HG03066 (cell line): ENCODE measurements around the gene LYRM2.
"Not testable (repeated sequence)": the region's sequence is repeated elsewhere in the genome, so short reads cannot be mapped to it uniquely, and the experiment has no call there.

Experiments used
- ATAC-seq: cut with Tn5 transposase; IDR thresholded peaks from one replicate; pipeline ENCODE4 v1.9.1; 2021; ENCODE audit warnings: low read depth; ENCODE audit not compliant: unreplicated experiment

LYRM2 gene

GRCh38 chr6:89650579-89650978 lies 12.0 kb upstream of the LYRM2 start:
- no peak for ATAC-seq

- no peak for ATAC-seq
These were observed 11.1 kb upstream of the LYRM2 start for GRCh38 chr6:89649682-89650081.

GRCh38 chr6:89644864-89645263 lies 6.3 kb upstream of the LYRM2 start:
- no peak for ATAC-seq

GRCh38 chr6:89643406-89643805 lies 4.9 kb upstream of the LYRM2 start:
- no peak for ATAC-seq

GRCh38 chr6:89642956-89643355 lies 4.4 kb upstream of the LYRM2 start:
- ATAC-seq: no peak

GRCh38 chr6:89641581-89641980 lies 3.0 kb upstream of the LYRM2 start:
- ATAC-seq: not testable (repeated sequence)

- no peak for ATAC-seq
These were observed 2.3 kb upstream of the LYRM2 start for GRCh38 chr6:89640804-89641203.

GRCh38 chr6:89637960-89638319 lies 607 bp downstream of the LYRM2 start:
- no peak for ATAC-seq

- not testable (repeated sequence) for ATAC-seq
These were observed 2.1 kb downstream of the LYRM2 start for GRCh38 chr6:89636412-89636811.

GRCh38 chr6:89630488-89630887 lies 8.1 kb downstream of the LYRM2 start:
- ATAC-seq: no peak

GRCh38 chr6:89623749-89624148 lies 14.8 kb downstream of the LYRM2 start:
- ATAC-seq: no peak

- ATAC-seq: no peak
These were observed 19.0 kb downstream of the LYRM2 start for GRCh38 chr6:89619567-89619966.

- ATAC-seq: no peak
These were observed 20.5 kb downstream of the LYRM2 start for GRCh38 chr6:89618026-89618425.

GRCh38 chr6:89616531-89616930 lies 22.0 kb downstream of the LYRM2 start:
- no peak for ATAC-seq

- ATAC-seq: no peak
These were observed 22.7 kb downstream of the LYRM2 start for GRCh38 chr6:89615882-89616281.

GRCh38 chr6:89613790-89614189 lies 24.8 kb downstream of the LYRM2 start:
- ATAC-seq: no peak

- no peak for ATAC-seq
These were observed 26.4 kb downstream of the LYRM2 start for GRCh38 chr6:89612121-89612520.

GRCh38 chr6:89611666-89612065 lies 26.9 kb downstream of the LYRM2 start:
- no peak for ATAC-seq

GRCh38 chr6:89610149-89610642 lies 28.4 kb downstream of the LYRM2 start:
- peak; percentile 72 for ATAC-seq

- ATAC-seq: no peak
These were observed 32.7 kb downstream of the LYRM2 start for GRCh38 chr6:89605861-89606260.

GRCh38 chr6:89604653-89605052 lies 33.9 kb downstream of the LYRM2 start:
- no peak for ATAC-seq

- ATAC-seq: no peak
These were observed 36.4 kb downstream of the LYRM2 start for GRCh38 chr6:89602166-89602565.

- ATAC-seq: no peak
These were observed 38.8 kb downstream of the LYRM2 start for GRCh38 chr6:89599727-89600126.
